Adrenal gland (tissue), 19 donors: ENCODE data around the gene ANKRD42. TPM values are rescaled to one million over a fixed set of nuclear protein-coding genes. Genes with fewer than 3 reads are reported as not detected.

ENCODE experiments used
- DNase-seq, 7 donors: peaks; one replicate each; pipeline ENCODE4 v3.0.0-alpha.2; 2019 to 2020
- H3K27ac ChIP-seq, 5 donors: fragments of 200-600 bp; sonication (generic) in 4 of 5; 1 replicate in 3 of 5; 2 replicates in 2 of 5; pipeline versions ENCODE4 v1.5.1 to v1.8.0; 2016 to 2020; ENCODE audit warnings: mild to moderate bottlenecking in 1 of 5
- H3K27me3 ChIP-seq: fragments of 200-600 bp; 2 replicates; pipeline ENCODE4 v1.8.0; 2021
- H3K36me3 ChIP-seq, 2 donors: fragments of 200-600 bp; replicated peaks in 1 of 2; 1 replicate in 1 of 2; 2 replicates in 1 of 2; pipeline versions ENCODE4 v1.5.1 to v1.8.0; 2018 to 2022
- H3K4me1 ChIP-seq, 2 donors: fragments of 200-600 bp; replicated peaks in 1 of 2; 1 replicate in 1 of 2; 2 replicates in 1 of 2; pipeline versions ENCODE4 v1.5.1 to v1.8.0; 2018 to 2021
- H3K4me3 ChIP-seq, 4 donors: fragments of 200-600 bp; sonication (generic) in 3 of 4; one replicate each; pipeline ENCODE4 v1.5.1; 2016 to 2018
- H3K9me3 ChIP-seq, 3 donors: fragments of 200-600 bp; sonication (generic) in 1 of 3; replicated peaks in 1 of 3; 1 replicate in 2 of 3; 2 replicates in 1 of 3; pipeline versions ENCODE4 v1.5.1 to v1.8.0; 2016 to 2021
- CTCF ChIP-seq, 6 experiments: fragments of 450-650 bp in 4 of 6; fragments of 200-600 bp in 2 of 6; sonication (generic) in 1 of 6; IDR thresholded peaks; 1 replicate in 5 of 6; 2 replicates in 1 of 6; pipeline versions ENCODE4 v1.5.1 to v1.8.0; 2016 to 2021; ENCODE audit warnings: antibody characterized with exemption in 6 of 6, mild to moderate bottlenecking in 2 of 6, moderate library complexity in 1 of 6
- POLR2A ChIP-seq, 2 donors: fragments of 450-650 bp; IDR thresholded peaks; one replicate each; pipeline ENCODE4 v1.6.1; 2017; ENCODE audit warnings: antibody characterized with exemption in 2 of 2, mild to moderate bottlenecking in 2 of 2, moderate library complexity in 1 of 2
- WGBS, 4 donors: extraction: QIAGEN DNeasy Blood & Tissue Kit in 2 of 4; methylation state at CpG; one replicate each; pipeline versions ENCODE4 v1.1.5 to v1.1.7; 2013 to 2017; 5-methylcytosine and 5-hydroxymethylcytosine counted together
- intact Hi-C, 2 donors: fragments of 100-400 bp; cut with DNase I; formaldehyde crosslinking; loops; one replicate each; pipeline versions ENCODE4 v1.14.1 to v1.15.0; 2022 to 2023
- long read RNA-seq, 10 donors: library from polyadenylated mRNA in 3 of 10; unstranded in 2 of 10; stranded (forward) in 1 of 10; transcript quantifications; one replicate each; pipeline ENCODE4 v2.0.0 and lab custom pipeline, GENCODE V29; 2021 to 2026
- polyA plus RNA-seq, 3 donors: library from polyadenylated mRNA; stranded (reverse); fragments of 200-250 nt in 2 of 3; fragments of 350-450 nt in 1 of 3; fragmentation: Illumina TruSeq in 1 of 3; extraction: RNeasy Lipid Tissue Mini Kit (QIAGEN cat#74804) in 1 of 3; gene quantifications; one replicate each; pipeline ENCODE4 v1.2.3, GENCODE V29; 2013 to 2014
- total RNA-seq, 9 donors: library from RNA; depleted of rRNA in 4 of 9; stranded (reverse); fragments of >200 nt in 4 of 9; fragments of 120-200 nt in 1 of 9; fragmentation: NEBNext Ultra II Directional in 1 of 9; extraction: Animal tissue kit (Norgen Biotek cat#: 25700) in 1 of 9; gene quantifications; one replicate each; pipeline versions ENCODE4 v1.1.0 to v1.2.4, GENCODE V29; 2013 to 2023
- donor health status: healthy with polysubstance abuse.
- donor health status: Bipolar disorder and iron deficiency.
- donor health status: DM: yes; HTN: yes; CAD: no.
- donor health status: DM: no; HTN: no; CAD: no.
- donor health status: DM: no; HTN: no; CAD: no.
- donor health status: DM: yes; HTN: yes; CAD: no.

Gene ANKRD42
- 10 to 100 TPM; 12.9 to 34.3 (median 23.9) TPM for total RNA-seq
- polyA plus RNA-seq, result 10 to 100 TPM in 2 of 3 donors, 1 to 10 TPM in 1; 9.0 to 23.6 (median 12.4) TPM
- long read RNA-seq, donor 1, full-length matches to known transcripts, result 3 of 194 reads
- long read RNA-seq, donor 1, partial matches to known transcripts, result 65 of 194 reads
- long read RNA-seq, donor 1, other reads (novel, unspliced or antisense), result 126 of 194 reads
- long read RNA-seq, donor 2, partial matches to known transcripts, result 74 of 134 reads
- long read RNA-seq, donor 2, other reads (novel, unspliced or antisense), result 59 of 134 reads
- long read RNA-seq, donor 3, full-length matches to known transcripts, result 1 of 331 reads
- long read RNA-seq, donor 3, partial matches to known transcripts, result 133 of 331 reads
- long read RNA-seq, donor 3, other reads (novel, unspliced or antisense), result 197 of 331 reads
- long read RNA-seq, donor 4, full-length matches to known transcripts, result 2 of 11 reads
- long read RNA-seq, donor 4, partial matches to known transcripts, result 3 of 11 reads
- long read RNA-seq, donor 4, other reads (novel, unspliced or antisense), result 6 of 11 reads
- long read RNA-seq, donor 5, full-length matches to known transcripts, result 25 of 51 reads
- long read RNA-seq, donor 5, partial matches to known transcripts, result 2 of 51 reads
- long read RNA-seq, donor 5, other reads (novel, unspliced or antisense), result 24 of 51 reads
- long read RNA-seq, donor 6, partial matches to known transcripts, result 1 of 6 reads
- long read RNA-seq, donor 6, other reads (novel, unspliced or antisense), result 5 of 6 reads
- long read RNA-seq, donor 7, full-length matches to known transcripts, result 1 of 145 reads
- long read RNA-seq, donor 7, partial matches to known transcripts, result 96 of 145 reads
- long read RNA-seq, donor 7, other reads (novel, unspliced or antisense), result 48 of 145 reads
- long read RNA-seq, donor 8, full-length matches to known transcripts, result 2 of 259 reads
- long read RNA-seq, donor 8, partial matches to known transcripts, result 35 of 259 reads
- long read RNA-seq, donor 8, other reads (novel, unspliced or antisense), result 222 of 259 reads
- long read RNA-seq, donor 9, full-length matches to known transcripts, result 3 of 278 reads
- long read RNA-seq, donor 9, partial matches to known transcripts, result 86 of 278 reads
- long read RNA-seq, donor 9, other reads (novel, unspliced or antisense), result 189 of 278 reads
- long read RNA-seq, donor 10, full-length matches to known transcripts, result 1 of 147 reads
- long read RNA-seq, donor 10, partial matches to known transcripts, result 44 of 147 reads
- long read RNA-seq, donor 10, other reads (novel, unspliced or antisense), result 102 of 147 reads

DNA sequence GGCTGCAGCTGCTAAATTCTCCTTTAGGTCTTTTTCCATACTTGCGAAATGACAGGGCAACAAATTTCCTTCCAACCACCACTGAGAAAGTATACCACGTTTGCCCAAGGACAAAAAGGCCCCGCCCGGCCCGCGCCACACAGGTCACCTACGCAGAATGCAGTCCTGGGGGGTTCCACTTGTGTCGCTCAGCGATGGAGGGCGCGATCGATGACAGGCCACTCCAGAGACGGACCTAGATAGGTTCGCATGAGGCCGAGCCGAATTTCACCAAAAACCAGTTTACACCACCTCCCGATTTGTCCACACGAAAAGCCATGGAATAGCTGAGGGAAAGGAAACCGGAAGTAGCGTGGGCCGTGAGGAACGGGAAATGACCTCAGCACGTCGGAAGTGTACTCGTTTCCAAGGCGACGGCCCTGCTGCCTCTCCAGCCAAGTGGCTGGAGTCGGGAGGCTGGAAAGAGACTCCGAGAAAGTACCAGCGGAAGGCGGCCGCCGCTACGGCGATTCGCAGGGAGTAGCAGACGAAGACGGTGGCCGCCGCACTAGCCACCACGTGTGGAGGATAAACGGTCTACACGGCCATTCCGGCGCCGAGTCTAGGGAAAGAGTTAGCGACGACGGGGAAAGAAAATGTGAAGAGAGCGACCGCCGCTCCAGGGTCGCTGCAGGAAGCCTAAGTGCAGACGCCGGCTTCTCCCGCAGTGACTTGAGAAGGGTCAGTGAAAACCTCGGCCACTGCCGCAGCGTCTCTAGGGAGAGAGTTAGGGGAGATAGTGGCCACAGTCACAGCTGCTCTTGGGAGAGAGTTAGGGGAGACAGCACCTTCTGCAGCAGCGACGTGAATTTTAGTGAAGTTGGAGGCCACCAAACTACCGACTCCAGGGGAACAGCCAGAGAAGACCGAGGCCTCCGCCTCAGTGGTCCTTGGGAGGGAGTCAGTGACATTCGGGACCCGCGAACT lies at the start of gene ANKRD42:
Gene ANKRD42, plus strand, starts transcription at position 398 of the 966 bp plus-strand sequence. CDS start 959 bp downstream, outside the sequence.
- Histone ChIP-seq H3K4me1 (peaks cover 22 to 40% of the 10 kb centered on the region in 2 donors), H3K4me3 (peak within 1 kb of the TSS; percentile 54 to 96 (median 69)), H3K27me3 (no peaks in the 10 kb centered on the region), H3K36me3 (peaks cover 0 to 34% of the 10 kb centered on the region in 2 donors), H3K9me3 (no peaks in the 10 kb centered on the region), H3K27ac (peak within 1 kb of the TSS; percentile 72 to 97 (median 90))
- DNase-seq, result peak; percentile 93 to 98 (median 96)
- peak in 2 of 6 experiments; percentile 9 for TF ChIP-seq CTCF (IDR thresholded peaks at IDR 0.05)
- peak; percentile 57 to 94 for TF ChIP-seq POLR2A (IDR thresholded peaks at IDR 0.05)
- 0 to 1% (median 0%) methylated on average over 58 to 67 of the region's 67 CpGs for WGBS, 4 donors
- intact Hi-C loops, result no loop called here

GRCh38 chr11:83147895-83148294 lies 45.6 kb upstream of the ANKRD42 start:
- no peak for TF ChIP-seq POLR2A (IDR thresholded peaks at IDR 0.05)
- TF ChIP-seq CTCF (IDR thresholded peaks at IDR 0.05), result no peak
- Histone ChIP-seq H3K9me3 (no peaks in the 10 kb centered on the region), H3K27ac (no peak overlapping the region), H3K4me1 (no peaks in the 10 kb centered on the region), H3K4me3 (no peak overlapping the region), H3K27me3 (no peaks in the 10 kb centered on the region), H3K36me3 (no peaks in the 10 kb centered on the region)
- DNase-seq, result no peak
- intact Hi-C loops, result no loop called here
- WGBS, 4 donors, result 85 to 92% (median 87%) methylated on average over 4 of the region's 4 CpGs

GRCh38 chr11:83150450-83150849 lies 43.1 kb upstream of the ANKRD42 start:
- no peak for DNase-seq
- no peak overlapping the region for H3K4me3 ChIP-seq
- intact Hi-C loops, result loop anchor here in 1 of 2 donors (10.0 kb wide), 1 partner anchor 246 kb away; the partner anchor contains the start of genes DDIAS and PRCP
- peaks cover 0 to 2% of the 10 kb centered on the region in 2 donors for H3K4me1 ChIP-seq
- no peaks in the 10 kb centered on the region for H3K27me3 ChIP-seq
- H3K9me3 ChIP-seq, result no peaks in the 10 kb centered on the region
- H3K36me3 ChIP-seq, result no peaks in the 10 kb centered on the region
- 89 to 96% (median 94%) methylated on average over 2 of the region's 2 CpGs for WGBS, 4 donors
- H3K27ac ChIP-seq, result no peak overlapping the region
- TF ChIP-seq POLR2A (IDR thresholded peaks at IDR 0.05) (no peak), CTCF (IDR thresholded peaks at IDR 0.05) (no peak)
